PFSK-1 (cell line): ENCODE measurements around the gene FOXA3.

Experiments
- FOXP2 ChIP-seq: optimal IDR thresholded peaks from 2 replicates; pipeline ENCODE3; 2011; ENCODE audit warnings: borderline replicate concordance, control low read depth, inconsistent platforms; ENCODE audit not compliant: insufficient read depth; ENCODE audit errors: extremely low read length, extremely low read depth
- POLR2AphosphoS5 ChIP-seq: IDR thresholded peaks from 2 replicates; pipeline ENCODE4 v1.6.1; 2012; ENCODE audit warnings: low read depth, mild to moderate bottlenecking, control low read depth, low read length, moderate library complexity
- SIN3A ChIP-seq: IDR thresholded peaks from 2 replicates; pipeline ENCODE4 v1.6.1; 2012; ENCODE audit warnings: mild to moderate bottlenecking, low read length, moderate library complexity, borderline replicate concordance; ENCODE audit not compliant: insufficient read depth
- TAF1 ChIP-seq: IDR thresholded peaks from 2 replicates; pipeline ENCODE4 v1.6.1; 2012; ENCODE audit warnings: low read length, control low read depth, borderline replicate concordance; ENCODE audit not compliant: insufficient read depth
- TF ChIP-seq, protein P1 (sequence below), 2 experiments: IDR thresholded peaks; 2 replicates each; pipeline versions ENCODE4 v1.6.1 to v1.8.0; 2011 to 2012; ENCODE audit warnings: low read depth in 2 of 2, low read length in 2 of 2, control low read depth in 1 of 2, inconsistent platforms in 1 of 2, mild to moderate bottlenecking in 1 of 2, moderate library complexity in 1 of 2; ENCODE audit not compliant: insufficient read depth in 1 of 2

Gene FOXA3

GRCh38 chr19:45828945-45829344 lies 35.2 kb upstream of the FOXA3 start:
- TF ChIP-seq POLR2AphosphoS5 = no peak
- TF ChIP-seq, protein P1, sequence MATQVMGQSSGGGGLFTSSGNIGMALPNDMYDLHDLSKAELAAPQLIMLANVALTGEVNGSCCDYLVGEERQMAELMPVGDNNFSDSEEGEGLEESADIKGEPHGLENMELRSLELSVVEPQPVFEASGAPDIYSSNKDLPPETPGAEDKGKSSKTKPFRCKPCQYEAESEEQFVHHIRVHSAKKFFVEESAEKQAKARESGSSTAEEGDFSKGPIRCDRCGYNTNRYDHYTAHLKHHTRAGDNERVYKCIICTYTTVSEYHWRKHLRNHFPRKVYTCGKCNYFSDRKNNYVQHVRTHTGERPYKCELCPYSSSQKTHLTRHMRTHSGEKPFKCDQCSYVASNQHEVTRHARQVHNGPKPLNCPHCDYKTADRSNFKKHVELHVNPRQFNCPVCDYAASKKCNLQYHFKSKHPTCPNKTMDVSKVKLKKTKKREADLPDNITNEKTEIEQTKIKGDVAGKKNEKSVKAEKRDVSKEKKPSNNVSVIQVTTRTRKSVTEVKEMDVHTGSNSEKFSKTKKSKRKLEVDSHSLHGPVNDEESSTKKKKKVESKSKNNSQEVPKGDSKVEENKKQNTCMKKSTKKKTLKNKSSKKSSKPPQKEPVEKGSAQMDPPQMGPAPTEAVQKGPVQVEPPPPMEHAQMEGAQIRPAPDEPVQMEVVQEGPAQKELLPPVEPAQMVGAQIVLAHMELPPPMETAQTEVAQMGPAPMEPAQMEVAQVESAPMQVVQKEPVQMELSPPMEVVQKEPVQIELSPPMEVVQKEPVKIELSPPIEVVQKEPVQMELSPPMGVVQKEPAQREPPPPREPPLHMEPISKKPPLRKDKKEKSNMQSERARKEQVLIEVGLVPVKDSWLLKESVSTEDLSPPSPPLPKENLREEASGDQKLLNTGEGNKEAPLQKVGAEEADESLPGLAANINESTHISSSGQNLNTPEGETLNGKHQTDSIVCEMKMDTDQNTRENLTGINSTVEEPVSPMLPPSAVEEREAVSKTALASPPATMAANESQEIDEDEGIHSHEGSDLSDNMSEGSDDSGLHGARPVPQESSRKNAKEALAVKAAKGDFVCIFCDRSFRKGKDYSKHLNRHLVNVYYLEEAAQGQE (IDR thresholded peaks at IDR 0.05; ENCODE audit: insufficient read depth in 1 of 2, low read depth in 2 of 2, low read length in 2 of 2) = no peak
- no peak for TF ChIP-seq TAF1
- TF ChIP-seq FOXP2 = no peak
- no peak for TF ChIP-seq SIN3A

DNA sequence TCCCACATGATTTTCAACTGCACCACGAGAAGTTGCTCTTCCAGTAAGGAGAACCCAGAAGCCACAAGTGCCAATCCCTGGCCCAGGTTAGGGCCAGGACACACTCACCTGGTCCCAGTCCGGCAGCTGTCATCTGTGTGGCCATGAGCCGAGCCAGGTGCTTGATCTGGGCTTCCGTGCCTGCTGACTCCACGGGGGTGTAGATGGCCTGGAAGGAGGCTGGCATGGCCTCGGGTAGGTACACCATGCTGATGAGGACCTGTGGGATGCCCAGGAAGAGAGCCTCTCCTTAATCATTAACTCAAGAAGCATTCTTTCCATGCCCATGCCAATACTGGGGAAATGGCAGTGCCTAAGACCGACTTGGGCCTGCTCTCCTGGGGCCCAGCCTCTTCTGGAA lies 29.2 kb upstream of the FOXA3 start:
- no peak for TF ChIP-seq FOXP2
- TF ChIP-seq TAF1 = no peak
- TF ChIP-seq, protein P1 (IDR thresholded peaks at IDR 0.05; ENCODE audit: insufficient read depth in 1 of 2, low read depth in 2 of 2, low read length in 2 of 2) = no peak
- TF ChIP-seq SIN3A = no peak
- no peak for TF ChIP-seq POLR2AphosphoS5

GRCh38 chr19:45842198-45842597 lies 21.9 kb upstream of the FOXA3 start:
- TF ChIP-seq TAF1 (no peak), POLR2AphosphoS5 (no peak), SIN3A (no peak), FOXP2 (no peak)
- TF ChIP-seq, protein P1 (IDR thresholded peaks at IDR 0.05; ENCODE audit: insufficient read depth in 1 of 2, low read depth in 2 of 2, low read length in 2 of 2) = no peak

DNA sequence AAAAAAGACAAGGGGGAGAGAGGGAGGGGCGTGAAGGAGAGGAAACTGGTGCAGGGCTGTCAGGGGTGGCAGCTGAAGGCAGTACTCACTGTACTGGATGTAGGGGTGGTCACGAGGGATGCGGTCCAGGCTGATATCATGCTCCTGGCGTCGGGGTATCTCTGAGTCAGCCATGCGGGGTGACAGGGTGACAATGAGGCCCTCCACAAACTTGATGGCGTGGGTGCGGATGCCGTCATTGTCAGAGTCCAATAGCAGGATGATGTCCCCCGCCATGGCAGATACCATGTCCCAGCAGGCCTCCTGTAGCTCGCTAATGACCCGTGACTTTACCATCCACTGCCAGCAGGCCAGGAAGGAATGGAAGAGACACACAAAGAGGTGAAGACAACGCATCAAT lies 16.5 kb upstream of the FOXA3 start:
- TF ChIP-seq FOXP2 (no peak), TAF1 (no peak), SIN3A (no peak), POLR2AphosphoS5 (no peak)
- TF ChIP-seq, protein P1 (IDR thresholded peaks at IDR 0.05; ENCODE audit: insufficient read depth in 1 of 2, low read depth in 2 of 2, low read length in 2 of 2) = no peak

GRCh38 chr19:45848922-45849321 lies 15.2 kb upstream of the FOXA3 start:
- TF ChIP-seq FOXP2 (no peak), TAF1 (no peak), POLR2AphosphoS5 (no peak), SIN3A (no peak)
- TF ChIP-seq, protein P1 (IDR thresholded peaks at IDR 0.05; ENCODE audit: insufficient read depth in 1 of 2, low read depth in 2 of 2, low read length in 2 of 2) = no peak
